ENCODE measurements around the gene C6orf47.

C6orf47 gene

DNA sequence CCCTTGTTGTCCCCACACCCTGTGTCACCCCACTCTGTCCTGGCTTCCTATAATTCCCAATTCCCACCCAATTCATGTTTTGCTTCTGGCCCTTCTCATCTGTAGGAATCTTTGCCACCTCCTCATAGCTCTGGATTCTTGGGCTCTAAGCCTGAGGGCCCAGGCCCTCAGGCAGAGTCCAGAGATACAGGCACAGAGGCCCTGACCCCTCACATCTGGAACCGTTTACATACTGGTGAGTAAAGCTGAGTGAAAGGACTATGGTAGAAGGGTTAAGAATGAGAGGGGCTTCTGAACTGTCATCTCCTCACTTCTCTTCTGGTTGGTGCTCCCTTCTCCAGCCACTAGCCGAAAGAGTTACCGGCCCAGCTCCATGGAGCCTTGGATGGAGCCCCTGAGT is 26.4 kb downstream of the C6orf47 start:
- no peaks in the 10 kb centered on the region for H3K27me3 ChIP-seq (ENCODE audit: control insufficient read depth, insufficient read depth, low read length, poor library complexity, severe bottlenecking)
- no peaks in the 10 kb centered on the region for H3K9me3 ChIP-seq (ENCODE audit: control insufficient read depth, low read length)
- H3K4me1 ChIP-seq (ENCODE audit: control insufficient read depth, insufficient read depth, low read length), result no peaks in the 10 kb centered on the region
- no peak overlapping the region for H3K27ac ChIP-seq (ENCODE audit: insufficient read depth, low read depth, low read length, poor library complexity, severe bottlenecking)
- no peak overlapping the region for H3K4me3 ChIP-seq (ENCODE audit: insufficient read depth, low read depth, low read length)
- WGBS, 2 experiments, result 95 to 96% methylated on average over 3 of the region's 3 CpGs
- H3K36me3 ChIP-seq (ENCODE audit: control insufficient read depth, insufficient read depth, low read length), result peaks cover 81% of the 10 kb centered on the region

GRCh38 chr6:31633447-31633846 is 27.1 kb downstream of the C6orf47 start:
- Histone ChIP-seq H3K36me3 (ENCODE audit: control insufficient read depth, insufficient read depth, low read length) (peaks cover 87% of the 10 kb centered on the region), H3K27me3 (ENCODE audit: control insufficient read depth, insufficient read depth, low read length, poor library complexity, severe bottlenecking) (no peaks in the 10 kb centered on the region), H3K4me3 (ENCODE audit: insufficient read depth, low read depth, low read length) (no peak overlapping the region), H3K27ac (ENCODE audit: insufficient read depth, low read depth, low read length, poor library complexity, severe bottlenecking) (no peak overlapping the region), H3K4me1 (ENCODE audit: control insufficient read depth, insufficient read depth, low read length) (no peaks in the 10 kb centered on the region), H3K9me3 (ENCODE audit: control insufficient read depth, low read length) (no peaks in the 10 kb centered on the region)
- whole genome bisulfite sequencing, 2 experiments, result 94 to 97% methylated on average over 7 of the region's 7 CpGs

- Histone ChIP-seq H3K27ac (ENCODE audit: insufficient read depth, low read depth, low read length, poor library complexity, severe bottlenecking) (no peak overlapping the region), H3K36me3 (ENCODE audit: control insufficient read depth, insufficient read depth, low read length) (peaks cover 97% of the 10 kb centered on the region), H3K9me3 (ENCODE audit: control insufficient read depth, low read length) (no peaks in the 10 kb centered on the region), H3K4me3 (ENCODE audit: insufficient read depth, low read depth, low read length) (no peak overlapping the region), H3K4me1 (ENCODE audit: control insufficient read depth, insufficient read depth, low read length) (no peaks in the 10 kb centered on the region), H3K27me3 (ENCODE audit: control insufficient read depth, insufficient read depth, low read length, poor library complexity, severe bottlenecking) (no peaks in the 10 kb centered on the region)
- 95 to 96% methylated on average over 26 of the region's 26 CpGs for WGBS, 2 experiments
Observed at GRCh38 chr6:31632279-31632946, 28.2 kb downstream of the C6orf47 start.

- H3K27me3 ChIP-seq (ENCODE audit: control insufficient read depth, insufficient read depth, low read length, poor library complexity, severe bottlenecking), result no peaks in the 10 kb centered on the region
- no peaks in the 10 kb centered on the region for H3K4me1 ChIP-seq (ENCODE audit: control insufficient read depth, insufficient read depth, low read length)
- no peak overlapping the region for H3K27ac ChIP-seq (ENCODE audit: insufficient read depth, low read depth, low read length, poor library complexity, severe bottlenecking)
- no peak overlapping the region for H3K4me3 ChIP-seq (ENCODE audit: insufficient read depth, low read depth, low read length)
- peaks cover 98% of the 10 kb centered on the region for H3K36me3 ChIP-seq (ENCODE audit: control insufficient read depth, insufficient read depth, low read length)
- WGBS, 2 experiments, result 94 to 97% methylated on average over 32 of the region's 32 CpGs
- H3K9me3 ChIP-seq (ENCODE audit: control insufficient read depth, low read length), result no peaks in the 10 kb centered on the region
Observed at GRCh38 chr6:31631681-31632278, 28.8 kb downstream of the C6orf47 start.

- Histone ChIP-seq H3K4me3 (ENCODE audit: insufficient read depth, low read depth, low read length) (no peak overlapping the region), H3K4me1 (ENCODE audit: control insufficient read depth, insufficient read depth, low read length) (no peaks in the 10 kb centered on the region), H3K9me3 (ENCODE audit: control insufficient read depth, low read length) (no peaks in the 10 kb centered on the region), H3K27me3 (ENCODE audit: control insufficient read depth, insufficient read depth, low read length, poor library complexity, severe bottlenecking) (no peaks in the 10 kb centered on the region), H3K27ac (ENCODE audit: insufficient read depth, low read depth, low read length, poor library complexity, severe bottlenecking) (no peak overlapping the region), H3K36me3 (ENCODE audit: control insufficient read depth, insufficient read depth, low read length) (peaks cover 98% of the 10 kb centered on the region)
- 95 to 96% methylated on average over 16 of the region's 16 CpGs for WGBS, 2 experiments
Observed at GRCh38 chr6:31631209-31631608, 29.4 kb downstream of the C6orf47 start.

DNA sequence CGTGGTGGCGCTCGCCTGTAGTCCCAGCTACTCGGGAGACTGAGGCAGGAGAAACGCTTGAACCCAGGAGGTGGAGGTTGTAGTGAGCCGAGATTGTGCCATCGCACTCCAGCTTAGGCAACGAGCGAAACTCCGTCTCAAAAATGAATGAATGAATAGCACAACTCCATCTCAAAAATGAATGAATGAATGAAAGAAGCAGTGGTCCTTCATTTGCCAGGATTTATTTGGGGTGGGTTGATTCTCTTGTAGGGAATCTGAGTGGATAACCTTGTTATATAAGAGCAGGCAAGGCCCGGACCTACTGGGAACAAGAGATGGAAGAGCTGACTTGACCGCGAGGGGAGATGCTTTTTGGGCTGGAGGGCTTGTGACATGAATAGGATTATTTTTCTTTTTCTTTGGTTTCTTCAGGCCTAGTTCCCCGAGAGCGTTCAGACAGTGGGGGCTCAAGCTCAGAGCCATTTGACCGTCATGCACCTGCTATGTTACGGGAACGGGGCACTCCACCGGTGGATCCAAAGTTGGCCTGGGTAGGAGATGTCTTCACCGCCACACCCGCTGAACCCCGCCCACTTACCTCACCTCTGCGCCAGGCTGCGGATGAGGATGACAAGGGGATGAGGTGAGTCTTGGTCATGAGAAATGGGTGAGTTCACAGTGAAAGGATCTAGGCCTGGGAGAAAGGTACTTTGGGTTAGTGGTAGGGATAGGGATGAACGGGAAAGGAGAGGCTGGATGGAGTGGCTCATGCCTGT is 30.2 kb downstream of the C6orf47 start:
- Histone ChIP-seq H3K9me3 (ENCODE audit: control insufficient read depth, low read length) (no peaks in the 10 kb centered on the region), H3K27ac (ENCODE audit: insufficient read depth, low read depth, low read length, poor library complexity, severe bottlenecking) (no peak overlapping the region), H3K4me3 (ENCODE audit: insufficient read depth, low read depth, low read length) (no peak overlapping the region), H3K4me1 (ENCODE audit: control insufficient read depth, insufficient read depth, low read length) (no peaks in the 10 kb centered on the region), H3K27me3 (ENCODE audit: control insufficient read depth, insufficient read depth, low read length, poor library complexity, severe bottlenecking) (no peaks in the 10 kb centered on the region), H3K36me3 (ENCODE audit: control insufficient read depth, insufficient read depth, low read length) (peaks cover 98% of the 10 kb centered on the region)
- WGBS, 2 experiments, result 92 to 93% methylated on average over 25 of the region's 25 CpGs

GRCh38 chr6:31629014-31629413 is 31.6 kb downstream of the C6orf47 start:
- Histone ChIP-seq H3K9me3 (ENCODE audit: control insufficient read depth, low read length) (no peaks in the 10 kb centered on the region), H3K27ac (ENCODE audit: insufficient read depth, low read depth, low read length, poor library complexity, severe bottlenecking) (no peak overlapping the region), H3K36me3 (ENCODE audit: control insufficient read depth, insufficient read depth, low read length) (peaks cover 98% of the 10 kb centered on the region), H3K27me3 (ENCODE audit: control insufficient read depth, insufficient read depth, low read length, poor library complexity, severe bottlenecking) (no peaks in the 10 kb centered on the region), H3K4me1 (ENCODE audit: control insufficient read depth, insufficient read depth, low read length) (no peaks in the 10 kb centered on the region), H3K4me3 (ENCODE audit: insufficient read depth, low read depth, low read length) (no peak overlapping the region)
- WGBS, 2 experiments, result 94 to 96% methylated on average over 7 of the region's 7 CpGs

DNA sequence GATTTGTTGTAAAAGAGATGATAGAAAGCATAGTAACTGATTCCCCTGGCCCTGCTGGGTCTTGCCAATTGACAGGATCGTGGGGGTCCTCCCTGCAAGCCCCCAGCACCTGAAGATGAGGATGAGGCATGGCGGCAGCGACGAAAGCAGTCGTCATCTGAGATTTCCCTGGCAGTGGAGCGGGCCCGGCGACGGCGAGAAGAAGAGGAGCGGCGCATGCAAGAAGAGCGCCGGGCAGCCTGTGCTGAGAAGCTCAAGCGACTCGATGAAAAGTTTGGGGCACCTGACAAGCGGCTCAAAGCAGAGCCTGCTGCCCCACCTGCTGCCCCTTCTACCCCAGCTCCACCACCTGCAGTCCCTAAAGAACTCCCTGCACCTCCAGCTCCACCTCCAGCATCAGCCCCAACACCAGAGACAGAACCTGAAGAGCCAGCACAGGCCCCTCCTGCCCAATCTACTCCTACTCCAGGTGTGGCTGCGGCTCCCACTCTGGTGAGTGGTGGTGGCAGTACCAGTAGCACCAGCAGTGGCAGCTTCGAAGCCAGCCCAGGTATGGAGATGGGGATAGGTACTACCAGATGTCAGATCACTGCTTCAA is 32.8 kb downstream of the C6orf47 start:
- Histone ChIP-seq H3K27me3 (ENCODE audit: control insufficient read depth, insufficient read depth, low read length, poor library complexity, severe bottlenecking) (no peaks in the 10 kb centered on the region), H3K9me3 (ENCODE audit: control insufficient read depth, low read length) (no peaks in the 10 kb centered on the region), H3K36me3 (ENCODE audit: control insufficient read depth, insufficient read depth, low read length) (peaks cover 98% of the 10 kb centered on the region), H3K4me3 (ENCODE audit: insufficient read depth, low read depth, low read length) (no peak overlapping the region), H3K4me1 (ENCODE audit: control insufficient read depth, insufficient read depth, low read length) (peaks cover 2% of the 10 kb centered on the region), H3K27ac (ENCODE audit: insufficient read depth, low read depth, low read length, poor library complexity, severe bottlenecking) (no peak overlapping the region)
- WGBS, 2 experiments, result 94 to 97% methylated on average over 19 of the region's 19 CpGs

DNA sequence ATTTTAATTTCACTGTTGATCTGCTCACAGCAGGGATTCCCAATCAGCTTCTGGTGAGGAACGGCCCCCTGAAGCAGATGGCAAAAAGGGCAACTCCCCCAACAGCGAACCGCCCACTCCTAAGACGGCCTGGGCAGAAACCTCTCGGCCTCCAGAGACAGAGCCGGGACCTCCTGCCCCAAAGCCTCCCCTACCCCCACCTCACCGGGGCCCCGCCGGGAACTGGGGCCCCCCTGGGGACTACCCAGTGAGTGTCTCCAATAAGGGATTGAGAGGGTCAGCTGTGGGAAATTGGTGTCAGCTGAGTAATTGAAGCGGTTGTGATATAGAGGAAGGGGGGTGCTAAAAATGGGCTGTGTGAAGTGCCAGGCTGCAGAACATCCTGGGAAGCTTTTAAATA is 33.6 kb downstream of the C6orf47 start:
- no peak overlapping the region for H3K27ac ChIP-seq (ENCODE audit: insufficient read depth, low read depth, low read length, poor library complexity, severe bottlenecking)
- H3K27me3 ChIP-seq (ENCODE audit: control insufficient read depth, insufficient read depth, low read length, poor library complexity, severe bottlenecking), result no peaks in the 10 kb centered on the region
- no peak overlapping the region for H3K4me3 ChIP-seq (ENCODE audit: insufficient read depth, low read depth, low read length)
- no peaks in the 10 kb centered on the region for H3K9me3 ChIP-seq (ENCODE audit: control insufficient read depth, low read length)
- H3K4me1 ChIP-seq (ENCODE audit: control insufficient read depth, insufficient read depth, low read length), result peaks cover 10% of the 10 kb centered on the region
- H3K36me3 ChIP-seq (ENCODE audit: control insufficient read depth, insufficient read depth, low read length), result peaks cover 93% of the 10 kb centered on the region
- WGBS, 2 experiments, result 95 to 97% methylated on average over 9 to 10 of the region's 10 CpGs

GRCh38 chr6:31624070-31624469 is 36.5 kb downstream of the C6orf47 start:
- Histone ChIP-seq H3K36me3 (ENCODE audit: control insufficient read depth, insufficient read depth, low read length) (peaks cover 65% of the 10 kb centered on the region), H3K9me3 (ENCODE audit: control insufficient read depth, low read length) (no peaks in the 10 kb centered on the region), H3K27me3 (ENCODE audit: control insufficient read depth, insufficient read depth, low read length, poor library complexity, severe bottlenecking) (no peaks in the 10 kb centered on the region), H3K4me3 (ENCODE audit: insufficient read depth, low read depth, low read length) (no peak overlapping the region), H3K27ac (ENCODE audit: insufficient read depth, low read depth, low read length, poor library complexity, severe bottlenecking) (no peak overlapping the region), H3K4me1 (ENCODE audit: control insufficient read depth, insufficient read depth, low read length) (peaks cover 10% of the 10 kb centered on the region)
- WGBS, 2 experiments, result 97 to 99% methylated on average over 10 of the region's 10 CpGs
